ENCODE data around the gene IPO13.

Gene IPO13

DNA sequence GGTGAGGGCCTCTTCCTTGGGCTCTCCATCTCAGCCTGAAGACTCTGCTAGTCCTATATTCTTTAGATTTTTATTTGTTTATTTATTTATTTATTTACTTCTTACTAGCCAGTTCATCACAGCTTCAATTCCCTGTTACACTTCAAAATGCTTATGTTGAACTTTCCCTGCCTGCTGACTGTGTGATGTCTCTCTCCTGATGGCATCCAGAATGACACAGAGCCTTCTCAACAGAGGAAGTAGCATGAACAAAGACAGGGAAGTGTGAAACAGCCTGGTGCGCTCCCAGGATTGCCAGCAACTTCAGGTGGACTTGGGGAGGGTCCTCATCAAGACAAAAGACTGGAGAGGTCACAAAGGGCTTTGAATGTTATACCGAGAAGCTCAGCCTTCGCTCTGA is 4.3 kb upstream of the IPO13 start:
- peaks cover 0 to 28% (median 7%) of the 10 kb centered on the region in 11 experiments; a peak in 10 of 22 replicates for H3K36me3 ChIP-seq
- H3K9ac ChIP-seq, result peak overlapping the region in 1 of 11 experiments; percentile 18; a peak in 1 of 22 replicates
- no peaks in the 10 kb centered on the region for H3K9me3 ChIP-seq (replicated peaks in 1 of 11)
- H3K4me3 ChIP-seq, result no peak overlapping the region
- H3K27ac ChIP-seq, result no peak overlapping the region
- peaks cover 19 to 42% (median 32%) of the 10 kb centered on the region in 10 experiments for H3K4me1 ChIP-seq
- H4K20me1 ChIP-seq, result peaks cover 0 to 44% (median 15%) of the 10 kb centered on the region in 11 experiments; a peak in 17 of 22 replicates
- no peak for TF ChIP-seq Cebpa-rat (IDR thresholded peaks at IDR 0.05)
- H3K27me3 ChIP-seq, result peaks cover 1 to 14% (median 7%) of the 10 kb centered on the region in 11 experiments; a peak in 21 of 22 replicates
- peak overlapping the region in 3 of 11 experiments; percentile 18 to 45 (median 33); a peak in 5 of 22 replicates for H3K4me2 ChIP-seq

GRCh38 chr1:43944860-43945259 is 1.9 kb upstream of the IPO13 start:
- Histone ChIP-seq H3K4me2 (peak overlapping the region; percentile 69 to 100 (median 99)), H3K36me3 (peaks cover 5 to 27% (median 14%) of the 10 kb centered on the region in 11 experiments; a peak in 21 of 22 replicates), H3K4me3 (peak overlapping the region in 4 of 10 experiments; percentile 21 to 77 (median 76); a peak in 4 of 20 replicates), H3K27me3 (no peaks in the 10 kb centered on the region), H3K9ac (peak overlapping the region in 3 of 11 experiments; percentile 10 to 25 (median 17); a peak in 4 of 22 replicates), H3K4me1 (peaks cover 34 to 57% (median 47%) of the 10 kb centered on the region in 10 experiments), H3K9me3 (replicated peaks in 1 of 11) (no peaks in the 10 kb centered on the region), H4K20me1 (peaks cover 0 to 48% (median 19%) of the 10 kb centered on the region in 11 experiments; a peak in 12 of 22 replicates), H3K27ac (no peak overlapping the region)
- TF ChIP-seq Cebpa-rat (IDR thresholded peaks at IDR 0.05), result no peak

DNA sequence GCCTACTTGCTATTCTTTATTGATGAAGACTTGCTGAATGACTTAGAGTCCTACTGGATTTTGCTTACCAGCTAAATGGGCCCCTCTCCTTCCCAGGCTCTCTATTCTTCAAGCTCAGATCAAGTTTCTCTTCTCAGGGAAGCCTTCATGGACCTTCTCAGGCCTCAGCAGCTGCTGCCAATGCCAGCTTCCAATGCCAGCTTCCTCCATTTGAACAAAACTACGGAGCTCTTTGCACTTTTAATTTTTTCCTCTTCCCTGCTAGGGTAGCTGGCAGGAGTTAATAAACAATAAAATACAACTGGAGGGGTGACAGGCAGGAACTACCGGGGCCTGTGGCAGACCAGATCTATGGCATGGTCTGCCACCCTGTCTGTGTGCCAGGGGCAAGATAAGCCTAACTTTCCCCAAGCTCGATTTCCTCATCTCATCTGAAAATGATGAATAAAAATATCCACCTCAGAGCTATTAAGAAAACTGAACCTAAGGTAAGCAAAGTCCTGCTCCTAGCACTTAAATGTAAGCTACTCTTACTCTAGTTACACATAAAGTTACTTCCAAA is 995 bp upstream of the IPO13 start:
- H3K9ac ChIP-seq, result peak overlapping the region; percentile 88 to 100 (median 98)
- peak overlapping the region; percentile 78 to 100 (median 99) for H3K4me2 ChIP-seq
- TF ChIP-seq Cebpa-rat (IDR thresholded peaks at IDR 0.05), result no peak
- H4K20me1 ChIP-seq, result peaks cover 0 to 55% (median 19%) of the 10 kb centered on the region in 11 experiments; a peak in 11 of 22 replicates
- H3K27ac ChIP-seq, result peak overlapping the region; percentile 91 to 100 (median 98); a peak in 21 of 22 replicates
- H3K36me3 ChIP-seq, result peaks cover 13 to 36% (median 20%) of the 10 kb centered on the region in 11 experiments; a peak in 21 of 22 replicates
- no peaks in the 10 kb centered on the region for H3K9me3 ChIP-seq (replicated peaks in 1 of 11)
- H3K4me3 ChIP-seq, result peak overlapping the region; percentile 74 to 92 (median 78)
- no peaks in the 10 kb centered on the region for H3K27me3 ChIP-seq
- peaks cover 34 to 58% (median 47%) of the 10 kb centered on the region in 10 experiments for H3K4me1 ChIP-seq

- H3K4me1 ChIP-seq, result peaks cover 34 to 60% (median 50%) of the 10 kb centered on the region in 10 experiments
- peak overlapping the region; percentile 91 to 100 (median 98) for H3K27ac ChIP-seq
- TF ChIP-seq Cebpa-rat (IDR thresholded peaks at IDR 0.05), result no peak
- peak overlapping the region; percentile 88 to 100 (median 98) for H3K9ac ChIP-seq
- peaks cover 0 to 70% (median 21%) of the 10 kb centered on the region in 11 experiments; a peak in 12 of 22 replicates for H4K20me1 ChIP-seq
- no peaks in the 10 kb centered on the region for H3K9me3 ChIP-seq (replicated peaks in 1 of 11)
- peaks cover 13 to 47% (median 22%) of the 10 kb centered on the region in 11 experiments; a peak in 21 of 22 replicates for H3K36me3 ChIP-seq
- H3K4me2 ChIP-seq, result peak overlapping the region; percentile 78 to 100 (median 99)
- no peaks in the 10 kb centered on the region for H3K27me3 ChIP-seq
- H3K4me3 ChIP-seq, result peak overlapping the region; percentile 74 to 92 (median 78)
Observed at GRCh38 chr1:43947061-43947873, 517 bp downstream of the IPO13 start.

DNA sequence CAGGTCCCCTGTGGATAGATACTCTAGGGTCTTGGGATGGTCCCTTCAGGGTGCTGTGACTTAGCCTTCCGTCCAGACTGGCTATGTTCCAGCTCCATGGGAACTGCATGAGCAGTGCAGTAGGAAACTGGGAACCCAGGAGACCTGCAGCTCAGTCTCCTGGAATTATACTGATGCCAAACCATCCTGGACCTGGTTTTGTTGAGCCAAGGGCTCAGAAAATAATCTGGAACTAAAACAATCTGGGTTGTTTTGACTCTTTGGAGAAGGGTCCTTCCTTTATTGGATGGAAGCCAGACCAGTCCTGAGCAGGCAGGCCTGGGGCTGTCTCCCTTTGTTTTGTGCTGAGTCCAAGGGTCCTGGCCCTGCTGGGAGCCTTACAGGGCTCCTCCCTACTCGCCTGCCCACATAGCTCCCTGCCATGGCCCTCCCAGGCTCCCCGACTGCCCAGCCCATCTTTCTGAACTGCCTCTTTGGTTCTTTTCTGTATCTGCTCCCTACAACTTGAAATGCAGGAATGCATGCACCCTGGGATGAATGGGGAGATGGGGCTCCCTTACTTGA is 1.2 kb downstream of the IPO13 start:
- H3K36me3 ChIP-seq, result peaks cover 13 to 45% (median 22%) of the 10 kb centered on the region in 11 experiments; a peak in 21 of 22 replicates
- H3K27ac ChIP-seq, result peak overlapping the region in 9 of 11 experiments; percentile 96 to 100 (median 99); a peak in 15 of 22 replicates
- no peak for TF ChIP-seq Cebpa-rat (IDR thresholded peaks at IDR 0.05)
- peaks cover 39 to 58% (median 51%) of the 10 kb centered on the region in 10 experiments for H3K4me1 ChIP-seq
- peak overlapping the region; percentile 78 to 100 (median 99) for H3K4me2 ChIP-seq
- H3K4me3 ChIP-seq, result peak overlapping the region; percentile 74 to 92 (median 78)
- H3K9ac ChIP-seq, result peak overlapping the region; percentile 88 to 100 (median 98)
- H4K20me1 ChIP-seq, result peaks cover 0 to 70% (median 26%) of the 10 kb centered on the region in 11 experiments; a peak in 15 of 22 replicates
- H3K27me3 ChIP-seq, result no peaks in the 10 kb centered on the region
- no peaks in the 10 kb centered on the region for H3K9me3 ChIP-seq (replicated peaks in 1 of 11)

DNA sequence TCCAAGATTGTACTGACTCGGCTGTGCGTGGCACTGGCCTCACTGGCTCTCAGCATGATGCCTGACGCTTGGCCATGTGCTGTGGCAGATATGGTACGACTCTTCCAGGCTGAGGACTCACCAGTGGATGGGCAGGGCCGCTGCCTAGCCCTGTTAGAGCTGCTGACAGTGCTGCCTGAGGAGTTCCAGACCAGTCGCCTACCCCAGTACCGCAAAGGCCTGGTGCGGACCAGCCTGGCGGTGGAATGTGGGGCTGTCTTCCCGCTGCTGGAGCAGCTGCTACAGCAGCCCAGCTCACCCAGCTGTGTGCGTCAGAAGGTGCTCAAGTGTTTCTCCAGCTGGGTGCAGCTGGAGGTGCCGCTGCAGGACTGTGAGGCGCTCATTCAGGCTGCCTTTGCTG is 2.9 kb downstream of the IPO13 start:
- H3K4me3 ChIP-seq, result no peak overlapping the region
- no peaks in the 10 kb centered on the region for H3K9me3 ChIP-seq (replicated peaks in 1 of 11)
- no peaks in the 10 kb centered on the region for H3K27me3 ChIP-seq
- H3K9ac ChIP-seq, result no peak overlapping the region
- H3K4me2 ChIP-seq, result peak overlapping the region in 2 of 11 experiments; percentile 78 to 98; a peak in 1 of 22 replicates
- H4K20me1 ChIP-seq, result peaks cover 12 to 77% (median 43%) of the 10 kb centered on the region in 11 experiments; a peak in 19 of 22 replicates
- H3K36me3 ChIP-seq, result peaks cover 12 to 43% (median 21%) of the 10 kb centered on the region in 11 experiments; a peak in 21 of 22 replicates
- peaks cover 33 to 52% (median 45%) of the 10 kb centered on the region in 10 experiments for H3K4me1 ChIP-seq
- no peak overlapping the region for H3K27ac ChIP-seq
- TF ChIP-seq Cebpa-rat (IDR thresholded peaks at IDR 0.05), result no peak

- no peak for TF ChIP-seq Cebpa-rat (IDR thresholded peaks at IDR 0.05)
- no peaks in the 10 kb centered on the region for H3K9me3 ChIP-seq (replicated peaks in 1 of 11)
Observed at GRCh38 chr1:43951021-43951985, 4.6 kb downstream of the IPO13 start.

More at GRCh38 chr1:43951021-43951985, 4.6 kb downstream of the IPO13 start:
- Histone ChIP-seq H3K4me2 (peak overlapping the region in 2 of 11 experiments; percentile 6 to 11; a peak in 2 of 22 replicates), H3K4me1 (peaks cover 22 to 38% (median 32%) of the 10 kb centered on the region in 10 experiments), H3K36me3 (peaks cover 15 to 55% (median 28%) of the 10 kb centered on the region in 11 experiments; a peak in 21 of 22 replicates), H3K27ac (no peak overlapping the region), H4K20me1 (peaks cover 13 to 90% (median 49%) of the 10 kb centered on the region in 11 experiments; a peak in 20 of 22 replicates), H3K4me3 (no peak overlapping the region), H3K27me3 (no peaks in the 10 kb centered on the region), H3K9ac (no peak overlapping the region)

Measured in BLaER1 treated with 17β-estradiol and CSF1 and Interleukin-3, amounts not matched to agents 10 nM and 100 nM (cell line).